Stimulated activated CD8-positive, alpha-beta memory T cell treated with anti-CD3 and anti-CD28 coated beads, Interleukin-12 subunit alpha, Interleukin-12 subunit beta, amount 100 ng/mL, for 24 hours (primary cell): ENCODE measurements around the gene CHRNA4.
"Not testable (repeated sequence)": the region's sequence is repeated elsewhere in the genome, so short reads cannot be mapped to it uniquely, and the experiment has no call there.

Experiments
- DNase-seq: peaks from one replicate; pipeline ENCODE4 v3.0.0-alpha.2; 2020; ENCODE audit errors: extremely low read depth

Gene CHRNA4

DNA sequence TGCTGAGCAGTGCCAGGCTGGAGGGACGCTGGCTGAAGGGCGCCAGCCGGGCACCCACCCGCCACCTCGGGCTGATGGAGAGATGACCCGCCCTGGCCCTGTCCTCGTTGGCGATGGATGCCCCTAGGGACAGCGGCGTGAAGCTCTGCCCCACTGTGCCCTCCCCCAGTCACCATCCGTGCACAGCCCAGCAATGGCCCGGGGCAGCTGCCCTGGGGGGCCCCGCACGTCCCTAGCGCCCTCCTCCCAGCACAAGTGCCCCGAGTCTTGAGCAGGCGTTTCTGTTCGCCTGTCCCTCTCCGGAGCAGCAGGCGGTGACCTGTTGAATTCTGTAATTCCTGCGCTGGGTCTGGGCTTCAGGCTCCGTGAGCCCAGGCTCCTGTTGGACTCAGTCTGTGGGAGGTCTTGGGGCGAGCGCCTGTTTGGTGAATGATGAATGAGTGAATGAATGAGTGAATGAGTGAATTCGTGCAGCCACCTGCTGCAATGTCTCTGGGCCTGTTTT lies 36.8 kb upstream of the CHRNA4 start:
- no peak for DNase-seq

- no peak for DNase-seq
Observed at GRCh38 chr20:63397155-63397843, 36.1 kb upstream of the CHRNA4 start.

- DNase-seq: no peak
Observed at GRCh38 chr20:63396300-63396699, 35.2 kb upstream of the CHRNA4 start.

GRCh38 chr20:63395723-63396122 lies 34.6 kb upstream of the CHRNA4 start:
- DNase-seq: no peak

- no peak for DNase-seq
Observed at GRCh38 chr20:63394920-63395455, 33.8 kb upstream of the CHRNA4 start.

GRCh38 chr20:63394069-63394919 lies 33.1 kb upstream of the CHRNA4 start:
- DNase-seq: no peak

DNA sequence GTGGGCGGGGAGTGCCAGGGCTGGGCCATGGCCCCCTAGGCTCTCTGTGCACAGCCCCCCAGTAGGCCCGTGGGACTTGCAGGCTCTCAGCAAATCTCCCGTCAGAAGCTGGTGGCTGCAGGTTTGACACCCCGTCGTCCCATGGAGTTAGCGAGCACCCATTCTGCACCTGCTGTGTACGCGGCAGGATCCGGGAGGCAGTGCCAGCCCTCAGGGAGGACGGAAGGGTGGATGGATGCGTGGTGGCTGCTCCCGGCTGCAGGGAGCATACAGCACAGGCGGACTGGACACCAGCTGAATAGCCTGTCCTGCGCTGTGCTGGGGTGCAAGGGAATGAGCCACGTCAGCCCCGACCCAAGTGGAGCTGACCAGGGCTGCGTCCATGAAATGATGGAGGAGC lies 32.4 kb upstream of the CHRNA4 start:
- no peak for DNase-seq

- no peak for DNase-seq
Observed at GRCh38 chr20:63392465-63393365, 31.6 kb upstream of the CHRNA4 start.

- no peak for DNase-seq
Observed at GRCh38 chr20:63387917-63388316, 26.8 kb upstream of the CHRNA4 start.

DNA sequence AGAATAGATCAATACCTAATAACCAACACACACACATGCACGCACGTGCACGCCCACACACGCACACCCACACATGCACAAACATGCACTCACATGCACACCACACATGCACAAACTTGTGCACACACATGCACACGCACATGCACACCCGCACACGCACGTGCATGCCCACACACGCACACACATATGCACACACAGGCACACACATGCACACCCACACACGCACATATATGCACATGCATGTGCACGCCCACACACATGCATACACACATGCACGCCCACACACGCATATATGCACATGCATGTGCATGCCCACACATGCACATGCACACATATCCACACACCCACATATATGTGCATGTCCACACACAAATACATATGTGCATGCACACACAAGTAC lies 26.2 kb upstream of the CHRNA4 start:
- no peak for DNase-seq

GRCh38 chr20:63386491-63386890 lies 25.3 kb upstream of the CHRNA4 start:
- DNase-seq: no peak

GRCh38 chr20:63385819-63386218 lies 24.7 kb upstream of the CHRNA4 start:
- DNase-seq: no peak

DNA sequence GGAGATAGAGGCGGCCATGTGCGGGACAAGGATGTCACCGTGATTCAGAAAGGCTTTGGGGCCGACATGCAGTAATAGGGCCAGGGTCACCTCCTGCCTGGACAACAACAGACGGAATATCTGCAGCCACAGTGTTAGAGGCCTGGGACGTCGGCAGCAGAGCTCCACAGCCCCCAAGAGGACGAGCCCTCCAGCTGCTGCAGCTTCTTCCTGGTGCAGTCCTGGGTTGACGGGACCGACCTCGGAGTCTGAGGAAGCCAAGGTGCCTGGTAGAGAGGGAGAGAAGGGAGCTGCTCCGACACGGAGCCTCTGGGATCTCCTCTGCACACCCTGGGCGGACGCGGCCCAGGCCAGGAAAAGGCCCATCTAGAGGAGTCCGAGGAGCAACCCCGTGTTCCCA lies 23.2 kb upstream of the CHRNA4 start:
- DNase-seq: no peak

DNA sequence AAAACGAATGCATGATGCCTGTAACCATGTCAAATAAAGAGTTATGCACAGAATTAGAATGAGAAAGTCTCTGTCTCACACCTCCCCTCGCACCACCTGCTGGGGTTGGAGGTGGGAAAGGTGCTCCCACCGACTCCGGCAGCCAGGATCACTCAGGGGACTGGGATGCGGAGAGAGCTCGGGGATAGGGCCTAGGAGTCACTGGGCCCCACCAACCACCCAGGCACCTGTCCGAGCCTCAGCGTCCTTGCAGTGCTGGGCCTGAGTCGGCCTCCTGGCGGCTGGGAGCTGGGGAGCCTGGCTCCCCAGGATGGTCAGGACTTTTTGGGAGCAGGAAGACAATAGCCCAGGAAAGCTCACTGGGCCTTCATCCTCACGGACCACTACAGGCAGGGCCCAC lies 22.4 kb upstream of the CHRNA4 start:
- DNase-seq: no peak

GRCh38 chr20:63382551-63383300 lies 21.6 kb upstream of the CHRNA4 start:
- no peak for DNase-seq

- DNase-seq: no peak
Observed at GRCh38 chr20:63381781-63382431, 20.8 kb upstream of the CHRNA4 start.

GRCh38 chr20:63380346-63380870 lies 19.3 kb upstream of the CHRNA4 start:
- no peak for DNase-seq

DNA sequence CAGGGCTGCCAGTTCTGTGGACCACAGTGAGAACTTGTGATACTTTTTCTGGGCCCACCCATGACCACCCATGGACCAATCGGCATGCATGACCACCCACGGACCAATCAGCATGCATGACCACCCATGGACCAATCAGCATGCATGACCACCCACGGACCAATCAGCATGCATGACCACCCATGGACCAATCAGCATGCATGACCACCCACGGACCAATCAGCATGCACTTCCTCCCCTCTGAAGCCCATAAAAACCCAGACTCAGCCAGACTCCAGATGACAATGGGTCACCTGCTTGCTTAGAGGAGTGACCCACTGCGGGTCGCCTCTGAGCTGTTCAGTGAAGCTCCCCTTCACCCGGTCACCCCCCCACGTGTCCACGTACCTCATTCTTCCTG lies 18.7 kb upstream of the CHRNA4 start:
- not testable (repeated sequence) for DNase-seq

DNA sequence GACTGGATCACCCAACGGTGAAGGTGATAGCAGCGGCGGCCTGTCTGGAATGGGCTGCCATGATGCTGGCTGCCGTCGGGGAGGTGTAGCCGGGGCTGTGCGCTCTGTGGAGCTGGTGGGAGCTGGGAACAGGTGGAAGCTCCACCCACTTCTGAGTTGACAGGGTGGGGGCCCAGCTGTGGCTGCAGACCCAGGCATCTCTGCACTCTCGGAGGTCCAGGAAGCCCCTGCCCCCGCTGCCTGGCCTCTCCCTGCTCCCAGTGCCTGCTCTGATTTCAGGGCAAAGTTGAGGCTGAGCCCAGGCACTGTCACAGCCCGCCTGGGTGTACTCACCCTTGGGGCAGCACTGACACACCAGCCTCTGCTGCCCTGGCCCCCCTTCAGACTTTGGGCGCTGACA lies 18.1 kb upstream of the CHRNA4 start:
- DNase-seq: no peak

GRCh38 chr20:63378626-63379025 lies 17.5 kb upstream of the CHRNA4 start:
- DNase-seq: no peak
